ENCODE results near the gene LINS1. TPM values are rescaled to one million over a fixed set of nuclear protein-coding genes. Genes with fewer than 3 reads are reported as not detected.

Gene LINS1
- total RNA-seq, 5 donors from 2014 or later (not counting 1 experiment from before 2014, with no cell fraction given): 42.9 to 88.1 (median 77.0) TPM

- DNase-seq (no peak), ATAC-seq (replicated peaks in 1 of 4) (no peak)
- no peaks in the 10 kb centered on the region for H3K27me3 Mint-ChIP-seq
- no peak overlapping the region for H3K4me3 Mint-ChIP-seq
- peaks cover 16 to 17% of the 10 kb centered on the region in 2 experiments for H3K4me1 ChIP-seq (ENCODE audit: control insufficient read depth in 1 of 2, extremely low read depth in 1 of 2, insufficient read depth in 2 of 2, low read length in 2 of 2)
- no peaks in the 10 kb centered on the region for H3K36me3 ChIP-seq (ENCODE audit: control insufficient read depth in 2 of 2, extremely low read depth in 1 of 2, insufficient read depth in 1 of 2, low read length in 1 of 2)
- WGBS (ENCODE audit: insufficient coverage): no CpG with 5 or more reads among the region's 2 CpGs
- no peak overlapping the region for H3K27ac ChIP-seq (ENCODE audit: low read length)
- no peaks in the 10 kb centered on the region for H3K9me3 Mint-ChIP-seq
- ChIA-PET CTCF (no interaction called here), POLR2A (no interaction called here)
- H3K27me3 ChIP-seq (replicated peaks in 1 of 2; ENCODE audit: control insufficient read depth in 2 of 2, extremely low read depth in 1 of 2, insufficient read depth in 2 of 2, low read length in 1 of 2): no peaks in the 10 kb centered on the region
- no peaks in the 10 kb centered on the region for H3K9me3 ChIP-seq
- H3K27ac Mint-ChIP-seq: no peak overlapping the region
- no peak overlapping the region for H3K4me3 ChIP-seq (ENCODE audit: control insufficient read depth in 1 of 2, extremely low read depth in 1 of 2, low read length in 1 of 2)
- peaks cover 3% of the 10 kb centered on the region for H3K36me3 Mint-ChIP-seq
- H3K4me1 Mint-ChIP-seq: peaks cover 23 to 32% (median 26%) of the 10 kb centered on the region in 3 donors
These were observed 77.7 kb downstream of the LINS1 start for GRCh38 chr15:100524326-100524725.

GRCh38 chr15:100521907-100522306 lies 80.1 kb downstream of the LINS1 start:
- no peak overlapping the region for H3K27ac Mint-ChIP-seq
- Histone ChIP-seq H3K27me3 (replicated peaks in 1 of 2; ENCODE audit: control insufficient read depth in 2 of 2, extremely low read depth in 1 of 2, insufficient read depth in 2 of 2, low read length in 1 of 2) (no peaks in the 10 kb centered on the region), H3K36me3 (ENCODE audit: control insufficient read depth in 2 of 2, extremely low read depth in 1 of 2, insufficient read depth in 1 of 2, low read length in 1 of 2) (no peaks in the 10 kb centered on the region), H3K4me1 (ENCODE audit: control insufficient read depth in 1 of 2, extremely low read depth in 1 of 2, insufficient read depth in 2 of 2, low read length in 2 of 2) (peaks cover 16 to 17% of the 10 kb centered on the region in 2 experiments), H3K27ac (ENCODE audit: low read length) (no peak overlapping the region), H3K9me3 (no peaks in the 10 kb centered on the region), H3K4me3 (ENCODE audit: control insufficient read depth in 1 of 2, extremely low read depth in 1 of 2, low read length in 1 of 2) (no peak overlapping the region)
- H3K4me3 Mint-ChIP-seq: no peak overlapping the region
- ChIA-PET CTCF (no interaction called here), POLR2A (no interaction called here)
- ATAC-seq (replicated peaks in 1 of 4) (no peak), DNase-seq (no peak)
- H3K27me3 Mint-ChIP-seq: no peaks in the 10 kb centered on the region
- peaks cover 3% of the 10 kb centered on the region for H3K36me3 Mint-ChIP-seq
- H3K9me3 Mint-ChIP-seq: no peaks in the 10 kb centered on the region
- WGBS (ENCODE audit: insufficient coverage): 100% methylated on average over 3 of the region's 3 CpGs
- H3K4me1 Mint-ChIP-seq: peaks cover 19 to 27% (median 24%) of the 10 kb centered on the region in 3 donors

DNA sequence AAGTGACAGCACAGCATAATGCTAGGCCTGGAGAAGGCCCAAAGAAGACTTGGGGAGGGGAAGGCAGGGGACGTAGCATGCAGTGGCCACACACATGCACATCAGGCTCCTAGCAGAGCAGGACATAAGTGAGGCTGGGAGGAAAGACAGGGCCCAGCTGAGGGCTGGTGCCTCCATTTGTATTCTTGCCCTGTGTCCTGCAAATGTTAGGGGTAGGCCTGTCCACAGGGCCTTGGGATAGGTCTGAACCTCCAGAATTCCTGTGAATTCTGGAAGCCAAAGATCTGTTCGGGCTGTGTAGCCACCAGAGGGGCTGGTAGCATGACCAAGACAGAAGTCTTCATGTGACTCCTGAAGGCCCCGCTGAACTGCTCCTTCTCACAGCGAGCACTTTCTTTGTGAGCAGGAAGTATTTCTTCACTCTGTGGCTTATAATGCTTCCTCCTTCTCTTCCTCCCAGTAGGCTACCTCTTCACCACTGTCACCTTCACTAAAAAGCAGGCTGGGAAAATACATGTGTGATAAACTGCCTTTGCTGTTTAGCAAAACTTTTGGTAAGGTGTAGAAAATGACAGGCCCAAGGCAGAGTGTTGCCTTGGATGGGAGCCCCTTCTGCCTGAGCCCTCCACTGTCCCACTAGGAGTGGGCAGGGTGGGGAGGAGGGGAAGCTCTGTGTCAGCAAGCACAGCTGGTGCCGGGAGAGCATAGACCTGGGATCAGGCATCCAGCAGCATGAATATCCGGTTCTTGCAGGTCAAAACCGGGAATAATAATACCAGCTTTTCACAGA lies 81.7 kb downstream of the LINS1 start:
- Histone ChIP-seq H3K27ac (ENCODE audit: low read length) (no peak overlapping the region), H3K4me3 (ENCODE audit: control insufficient read depth in 1 of 2, extremely low read depth in 1 of 2, low read length in 1 of 2) (peak overlapping the region in 1 of 2 donors; percentile 23), H3K4me1 (ENCODE audit: control insufficient read depth in 1 of 2, extremely low read depth in 1 of 2, insufficient read depth in 2 of 2, low read length in 2 of 2) (peaks cover 16 to 17% of the 10 kb centered on the region in 2 experiments), H3K9me3 (no peaks in the 10 kb centered on the region), H3K27me3 (replicated peaks in 1 of 2; ENCODE audit: control insufficient read depth in 2 of 2, extremely low read depth in 1 of 2, insufficient read depth in 2 of 2, low read length in 1 of 2) (peaks cover 0 to 3% of the 10 kb centered on the region in 2 experiments), H3K36me3 (ENCODE audit: control insufficient read depth in 2 of 2, extremely low read depth in 1 of 2, insufficient read depth in 1 of 2, low read length in 1 of 2) (no peaks in the 10 kb centered on the region)
- H3K4me1 Mint-ChIP-seq: peaks cover 19 to 27% (median 24%) of the 10 kb centered on the region in 3 donors
- peak overlapping the region in 2 of 3 donors; percentile 55 to 66 for H3K4me3 Mint-ChIP-seq
- CTCF ChIA-PET: no interaction called here
- H3K27ac Mint-ChIP-seq: peak overlapping the region; percentile 49 to 72
- POLR2A ChIA-PET: no interaction called here
- peaks cover 3% of the 10 kb centered on the region for H3K36me3 Mint-ChIP-seq
- DNase-seq (peak in 1 of 35 experiments; percentile 9), ATAC-seq (replicated peaks in 1 of 4) (peak; percentile 36 to 86 (median 68))
- no peaks in the 10 kb centered on the region for H3K27me3 Mint-ChIP-seq
- whole genome bisulfite sequencing (ENCODE audit: insufficient coverage): 55% methylated on average over 2 of the region's 7 CpGs
- no peaks in the 10 kb centered on the region for H3K9me3 Mint-ChIP-seq

- peaks cover 19 to 27% (median 24%) of the 10 kb centered on the region in 3 donors for H3K4me1 Mint-ChIP-seq
- H3K4me3 ChIP-seq (ENCODE audit: control insufficient read depth in 1 of 2, extremely low read depth in 1 of 2, low read length in 1 of 2): no peak overlapping the region
- ATAC-seq (replicated peaks in 1 of 4) (no peak), DNase-seq (no peak)
- H3K9me3 ChIP-seq: no peaks in the 10 kb centered on the region
- no peak overlapping the region for H3K4me3 Mint-ChIP-seq
- peaks cover 0 to 7% of the 10 kb centered on the region in 2 experiments for H3K27me3 ChIP-seq (replicated peaks in 1 of 2; ENCODE audit: control insufficient read depth in 2 of 2, extremely low read depth in 1 of 2, insufficient read depth in 2 of 2, low read length in 1 of 2)
- no peaks in the 10 kb centered on the region for H3K36me3 Mint-ChIP-seq
- ChIA-PET CTCF (no interaction called here), POLR2A (no interaction called here)
- H3K4me1 ChIP-seq (ENCODE audit: control insufficient read depth in 1 of 2, extremely low read depth in 1 of 2, insufficient read depth in 2 of 2, low read length in 2 of 2): peaks cover 16 to 17% of the 10 kb centered on the region in 2 experiments
- H3K36me3 ChIP-seq (ENCODE audit: control insufficient read depth in 2 of 2, extremely low read depth in 1 of 2, insufficient read depth in 1 of 2, low read length in 1 of 2): no peaks in the 10 kb centered on the region
- H3K27ac ChIP-seq (ENCODE audit: low read length): no peak overlapping the region
- H3K27ac Mint-ChIP-seq: no peak overlapping the region
- no CpG with 5 or more reads among the region's 3 CpGs for whole genome bisulfite sequencing (ENCODE audit: insufficient coverage)
- H3K9me3 Mint-ChIP-seq: no peaks in the 10 kb centered on the region
- H3K27me3 Mint-ChIP-seq: no peaks in the 10 kb centered on the region
These were observed 84.1 kb downstream of the LINS1 start for GRCh38 chr15:100517846-100518245.

Other genes starting within 250 kb of the LINS1 start
- 1 to 10 TPM; 1.1 to 3.5 (median 2.6) TPM for gene CERS3, start 73.2 kb downstream of the LINS1 start, total RNA-seq
- 10 to 100 TPM; 17.7 to 24.8 (median 21.8) TPM for gene ASB7, start 405 bp upstream of the LINS1 start, total RNA-seq